Activated CD8-positive, alpha-beta T cell treated with anti-CD3 and anti-CD28 coated beads for 36 hours (primary cell): Measurements from ENCODE around the gene EIF1AD. TPM values are rescaled to one million over a fixed set of nuclear protein-coding genes. Genes with fewer than 3 reads are reported as not detected.
"Not testable (repeated sequence)": the region's sequence is repeated elsewhere in the genome, so short reads cannot be mapped to it uniquely, and the experiment has no call there.

Experiments used
- ATAC-seq: fragments of 200-7000 bp; cut with Tn5 transposase; one replicate; pipeline ENCODE4 v1.10.0; 2021; ENCODE audit warnings: mild to moderate bottlenecking, moderate library complexity
- CTCF ChIA-PET: fragments of 350-600 bp; sonication (Branson Sonifier 250); formaldehyde crosslinking; loops from one replicate; lab custom pipeline; 2021; ENCODE audit warnings: antibody characterized with exemption; lab: Charles Lee
- POLR2A ChIA-PET: fragments of 350-600 bp; sonication (Branson Sonifier 250); formaldehyde crosslinking; loops from one replicate; lab custom pipeline; 2021; ENCODE audit warnings: antibody characterized with exemption; lab: Charles Lee
- DNase-seq: peaks from one replicate; pipeline ENCODE4 v3.0.0-alpha.2; 2020
- H3K27ac Mint-ChIP-seq: one replicate; pipeline ENCODE4 v1.8.0; 2021; ENCODE audit warnings: mild to moderate bottlenecking, mixed read lengths
- H3K27me3 Mint-ChIP-seq: one replicate; pipeline ENCODE4 v1.8.0; 2021; ENCODE audit warnings: mixed read lengths
- H3K36me3 Mint-ChIP-seq: one replicate; pipeline ENCODE4 v1.8.0; 2021; ENCODE audit warnings: low read depth, mixed read lengths
- H3K4me1 Mint-ChIP-seq: one replicate; pipeline ENCODE4 v1.8.0; 2021; ENCODE audit warnings: low read depth, mixed read lengths
- H3K4me3 Mint-ChIP-seq: one replicate; pipeline ENCODE4 v1.8.0; 2021; ENCODE audit warnings: mild to moderate bottlenecking, moderate library complexity, mixed read lengths
- H3K9me3 Mint-ChIP-seq: one replicate; pipeline ENCODE4 v1.8.0; 2021; ENCODE audit warnings: mixed read lengths
- intact Hi-C: fragments of 100-400 bp; cut with micrococcal nuclease; formaldehyde crosslinking; loops from one replicate; pipeline ENCODE4 v1.10.0; 2022
- total RNA-seq, 2 experiments: library from RNA; stranded (reverse); gene quantifications; one replicate each; pipeline ENCODE4 v1.2.3, GENCODE V29; 2021
- TF ChIP-seq, protein P1 (sequence below): fragments of 200-600 bp; IDR thresholded peaks from one replicate; pipeline ENCODE4 v1.8.0; 2022; ENCODE audit warnings: antibody characterized with exemption, mild to moderate bottlenecking

Gene EIF1AD
- total RNA-seq, 2 experiments from 2014 or later, result 44.4 to 45.6 TPM

DNA sequence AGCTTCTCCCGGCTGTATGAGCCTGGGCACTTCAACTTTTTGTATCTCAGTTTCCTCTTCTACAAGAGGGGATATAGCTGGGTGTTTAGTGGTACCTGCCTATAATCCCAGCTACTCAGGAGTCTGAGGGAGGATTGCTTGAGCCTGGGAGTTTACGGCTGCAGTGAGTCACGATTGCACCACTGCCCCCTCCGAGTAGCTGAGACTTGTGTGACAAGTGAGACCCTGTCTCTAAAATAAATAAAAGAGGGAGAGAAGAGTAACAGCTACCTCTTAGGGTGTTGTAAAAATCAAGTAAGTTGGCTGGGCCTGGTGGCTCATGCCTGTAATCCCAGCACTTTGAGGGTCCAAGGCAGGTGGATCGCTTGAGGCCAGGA is 34.4 kb upstream of the EIF1AD start:
- no peaks in the 10 kb centered on the region for H3K9me3 Mint-ChIP-seq

GRCh38 chr11:66035653-66036333 is 33.8 kb upstream of the EIF1AD start:
- Mint-ChIP-seq H3K4me1 (no peaks in the 10 kb centered on the region), H3K4me3 (no peak overlapping the region), H3K27ac (no peak overlapping the region), H3K27me3 (peaks cover 5% of the 10 kb centered on the region), H3K9me3 (no peaks in the 10 kb centered on the region), H3K36me3 (no peaks in the 10 kb centered on the region)
- TF ChIP-seq, protein P1, sequence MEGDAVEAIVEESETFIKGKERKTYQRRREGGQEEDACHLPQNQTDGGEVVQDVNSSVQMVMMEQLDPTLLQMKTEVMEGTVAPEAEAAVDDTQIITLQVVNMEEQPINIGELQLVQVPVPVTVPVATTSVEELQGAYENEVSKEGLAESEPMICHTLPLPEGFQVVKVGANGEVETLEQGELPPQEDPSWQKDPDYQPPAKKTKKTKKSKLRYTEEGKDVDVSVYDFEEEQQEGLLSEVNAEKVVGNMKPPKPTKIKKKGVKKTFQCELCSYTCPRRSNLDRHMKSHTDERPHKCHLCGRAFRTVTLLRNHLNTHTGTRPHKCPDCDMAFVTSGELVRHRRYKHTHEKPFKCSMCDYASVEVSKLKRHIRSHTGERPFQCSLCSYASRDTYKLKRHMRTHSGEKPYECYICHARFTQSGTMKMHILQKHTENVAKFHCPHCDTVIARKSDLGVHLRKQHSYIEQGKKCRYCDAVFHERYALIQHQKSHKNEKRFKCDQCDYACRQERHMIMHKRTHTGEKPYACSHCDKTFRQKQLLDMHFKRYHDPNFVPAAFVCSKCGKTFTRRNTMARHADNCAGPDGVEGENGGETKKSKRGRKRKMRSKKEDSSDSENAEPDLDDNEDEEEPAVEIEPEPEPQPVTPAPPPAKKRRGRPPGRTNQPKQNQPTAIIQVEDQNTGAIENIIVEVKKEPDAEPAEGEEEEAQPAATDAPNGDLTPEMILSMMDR, result no peak
- ChIA-PET CTCF (interaction anchor here (0.7 to 3.1 kb wide), 3 partner anchors 10 to 24 kb away, joined by 3 to 19 read pairs (median 17); partner anchors contain the start of gene CST6), POLR2A (interaction anchor here (1.1 kb wide), 1 partner anchor 32 kb away, joined by 3 read pairs; no protein-coding TSS in a partner anchor)
- no peak for ATAC-seq
- DNase-seq, result no peak
- intact Hi-C loops, result no loop called here

More for the DNA sequence above, 34.4 kb upstream of the EIF1AD start:
- intact Hi-C loops, result no loop called here
- DNase-seq, result no peak
- Mint-ChIP-seq H3K4me3 (no peak overlapping the region), H3K4me1 (no peaks in the 10 kb centered on the region), H3K36me3 (no peaks in the 10 kb centered on the region), H3K27ac (no peak overlapping the region), H3K27me3 (peaks cover 5% of the 10 kb centered on the region)
- TF ChIP-seq, protein P1, result no peak
- CTCF ChIA-PET, result interaction anchor here (0.7 to 3.1 kb wide), 3 partner anchors 9 to 25 kb away, joined by 3 to 19 read pairs (median 17); partner anchors contain the start of gene CST6
- POLR2A ChIA-PET, result interaction anchor here (1.1 kb wide), 1 partner anchor 32 kb away, joined by 3 read pairs; no protein-coding TSS in a partner anchor
- ATAC-seq, result no peak

GRCh38 chr11:66032957-66033735 is 31.2 kb upstream of the EIF1AD start:
- POLR2A ChIA-PET, result no interaction called here
- H3K27me3 Mint-ChIP-seq, result peaks cover 5% of the 10 kb centered on the region
- CTCF ChIA-PET, result no interaction called here
- intact Hi-C loops, result no loop called here
- no peak overlapping the region for H3K27ac Mint-ChIP-seq
- no peak for ATAC-seq
- no peaks in the 10 kb centered on the region for H3K9me3 Mint-ChIP-seq
- TF ChIP-seq, protein P1, result no peak
- H3K4me3 Mint-ChIP-seq, result no peak overlapping the region
- DNase-seq, result no peak
- H3K36me3 Mint-ChIP-seq, result no peaks in the 10 kb centered on the region
- H3K4me1 Mint-ChIP-seq, result no peaks in the 10 kb centered on the region

- no peak within 1 kb of the TSS for H3K27ac Mint-ChIP-seq
- ATAC-seq (no peak), DNase-seq (no peak)
- H3K27me3 Mint-ChIP-seq, result peaks cover 8% of the 10 kb centered on the region
- no peak within 1 kb of the TSS for H3K4me3 Mint-ChIP-seq
- no peaks in the 10 kb centered on the region for H3K9me3 Mint-ChIP-seq
- intact Hi-C loops, result no loop called here
- CTCF ChIA-PET, result interaction anchor here (4.5 kb wide), 1 partner anchor 19 kb away, joined by 22 read pairs; no protein-coding TSS in a partner anchor
- H3K4me1 Mint-ChIP-seq, result peaks cover 7% of the 10 kb centered on the region
- H3K36me3 Mint-ChIP-seq, result no peaks in the 10 kb centered on the region
- TF ChIP-seq, protein P1, result no peak
- POLR2A ChIA-PET, result interaction anchor here (1.0 kb wide), 1 partner anchor 15 kb away, joined by 4 read pairs; no protein-coding TSS in a partner anchor
Observed at GRCh38 chr11:66026017-66026529, 24.1 kb upstream of the EIF1AD start, which contains the start of gene CATSPER1. Gene CATSPER1 (minus strand): TSS chr11:66026479. CDS start chr11:66026379, 100 bp downstream.

- intact Hi-C loops, H3K9me3 Mint-ChIP-seq, H3K27me3 Mint-ChIP-seq, H3K36me3 Mint-ChIP-seq, DNase-seq, H3K27ac Mint-ChIP-seq, ATAC-seq, H3K4me3 Mint-ChIP-seq: not testable (repeated sequence)
- H3K4me1 Mint-ChIP-seq, result peaks cover 14% of the 10 kb centered on the region
- ChIA-PET CTCF (interaction anchor here (0.7 to 3.0 kb wide), 28 partner anchors 8 to 384 kb away, joined by 3 to 39 read pairs (median 6); partner anchors contain the start of genes CCDC85B, CST6, KAT5 and SF3B2), POLR2A (interaction anchor here (1.2 to 2.2 kb wide), 2 partner anchors 10 to 19 kb away, joined by 3 to 5 read pairs; no protein-coding TSS in a partner anchor)
Observed at GRCh38 chr11:66023186-66023440, 21.2 kb upstream of the EIF1AD start.
